CD4-positive, alpha-beta T cell treated with Interleukin-2 at 100 ng/mL for 4 hours (primary cell): ENCODE results near the gene SLC7A6.

ENCODE experiments used
- DNase-seq: peaks from one replicate; pipeline ENCODE4 v3.0.0-alpha.2; 2020; ENCODE audit warnings: low spot score

SLC7A6 gene

GRCh38 chr16:68264128-68265077, at the start of gene SLC7A6:
Gene SLC7A6, plus strand, starts transcription at chr16:68264526. Its CDS starts 10,201 bp downstream, at chr16:68274727.
- peak; percentile 83 for DNase-seq

GRCh38 chr16:68214726-68215125, 49.6 kb upstream of the SLC7A6 start:
- DNase-seq, result no peak

GRCh38 chr16:68215302-68215701, 49.0 kb upstream of the SLC7A6 start:
- no peak for DNase-seq

- no peak for DNase-seq
These were observed 48.1 kb upstream of the SLC7A6 start for GRCh38 chr16:68216240-68216639.

- DNase-seq, result no peak
These were observed 46.8 kb upstream of the SLC7A6 start for GRCh38 chr16:68217506-68217905.

- no peak for DNase-seq
These were observed 44.5 kb upstream of the SLC7A6 start for GRCh38 chr16:68219725-68220351.

- no peak for DNase-seq
These were observed 41.3 kb upstream of the SLC7A6 start for GRCh38 chr16:68223072-68223471.

- DNase-seq, result no peak
These were observed 38.2 kb upstream of the SLC7A6 start for GRCh38 chr16:68226116-68226515.

- DNase-seq, result no peak
These were observed 37.0 kb upstream of the SLC7A6 start for GRCh38 chr16:68227183-68227793.

GRCh38 chr16:68227850-68228553, 36.3 kb upstream of the SLC7A6 start:
- no peak for DNase-seq

GRCh38 chr16:68228652-68229051, 35.7 kb upstream of the SLC7A6 start:
- no peak for DNase-seq

- peak; percentile 57 for DNase-seq
These were observed 34.7 kb upstream of the SLC7A6 start for GRCh38 chr16:68229431-68230175.

GRCh38 chr16:68230176-68230571, 34.2 kb upstream of the SLC7A6 start:
- DNase-seq, result no peak

- DNase-seq, result no peak
These were observed 33.4 kb upstream of the SLC7A6 start for GRCh38 chr16:68230956-68231355.

- no peak for DNase-seq
These were observed 32.8 kb upstream of the SLC7A6 start for GRCh38 chr16:68231384-68232136.

- no peak for DNase-seq
These were observed 32.0 kb upstream of the SLC7A6 start for GRCh38 chr16:68232335-68232734.

- peak; percentile 47 for DNase-seq
These were observed 31.1 kb upstream of the SLC7A6 start for GRCh38 chr16:68233085-68233834.

GRCh38 chr16:68233835-68234187, 30.5 kb upstream of the SLC7A6 start:
- DNase-seq, result no peak

GRCh38 chr16:68234188-68235107, 29.9 kb upstream of the SLC7A6 start:
- DNase-seq, result no peak
